Measurements from ENCODE around the gene SCAPER.

GRCh38 chr15:76514282-76514681, 390.9 kb downstream of the SCAPER start:
- no peak for TF ChIP-seq POLR2A (IDR thresholded peaks at IDR 0.05)
- TF ChIP-seq CTCF (IDR thresholded peaks at IDR 0.05 in 4 of 5, conservative IDR thresholded peaks at IDR 0.05 in 1 of 5), result no peak
